ENCODE results near the gene RNF32. TPM values are rescaled to one million over a fixed set of nuclear protein-coding genes. Genes with fewer than 3 reads are reported as not detected.
"Not testable (repeated sequence)": the region's sequence is repeated elsewhere in the genome, so short reads cannot be mapped to it uniquely, and the experiment has no call there.

Gene RNF32
- total RNA-seq, 1 experiment from 2014 or later, result 1.1 TPM

GRCh38 chr7:156609010-156609877 is 31.3 kb upstream of the RNF32 start:
- DNase-seq, result no peak
- Histone ChIP-seq H3K4me3 (ENCODE audit: insufficient read depth, low read depth, low read length) (no peak overlapping the region), H3K27me3 (ENCODE audit: control insufficient read depth, insufficient read depth, low read length) (no peaks in the 10 kb centered on the region), H3K36me3 (replicated peaks; ENCODE audit: control insufficient read depth, insufficient read depth, low read length) (no peaks in the 10 kb centered on the region)

- Histone ChIP-seq H3K4me3 (ENCODE audit: insufficient read depth, low read depth, low read length) (no peak overlapping the region), H3K27me3 (ENCODE audit: control insufficient read depth, insufficient read depth, low read length) (no peaks in the 10 kb centered on the region), H3K36me3 (replicated peaks; ENCODE audit: control insufficient read depth, insufficient read depth, low read length) (no peaks in the 10 kb centered on the region)
- DNase-seq, result no peak
Measured at GRCh38 chr7:156610130-156610529, 30.4 kb upstream of the RNF32 start.

DNA sequence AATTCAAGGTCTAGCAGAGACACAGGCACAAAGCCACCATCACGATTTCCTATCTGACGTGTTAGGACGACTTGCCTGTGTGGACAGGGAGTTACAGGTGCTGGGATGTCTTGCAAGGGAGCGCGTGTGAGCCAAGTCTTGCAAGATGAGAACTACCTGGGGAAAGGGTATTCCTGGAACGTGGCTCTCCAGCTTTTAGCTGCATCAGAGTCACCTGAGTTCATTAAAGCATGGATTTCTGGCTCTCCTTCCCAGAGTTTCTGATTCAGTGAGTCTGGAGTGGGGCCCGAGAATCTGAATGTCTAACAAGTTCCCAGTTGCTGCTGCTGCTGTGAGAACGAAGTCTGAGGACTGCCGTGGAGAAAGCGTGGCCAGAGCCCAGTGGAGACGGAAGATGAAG is 30.0 kb upstream of the RNF32 start:
- Histone ChIP-seq H3K4me3 (ENCODE audit: insufficient read depth, low read depth, low read length) (no peak overlapping the region), H3K36me3 (replicated peaks; ENCODE audit: control insufficient read depth, insufficient read depth, low read length) (no peaks in the 10 kb centered on the region), H3K27me3 (ENCODE audit: control insufficient read depth, insufficient read depth, low read length) (peaks cover under 1% of the 10 kb centered on the region; the same call in 1 of the 2 replicates)
- no peak for DNase-seq

GRCh38 chr7:156611014-156612010 is 29.3 kb upstream of the RNF32 start:
- Histone ChIP-seq H3K36me3 (replicated peaks; ENCODE audit: control insufficient read depth, insufficient read depth, low read length) (no peaks in the 10 kb centered on the region), H3K27me3 (ENCODE audit: control insufficient read depth, insufficient read depth, low read length) (peaks cover 6% of the 10 kb centered on the region; the same call in 1 of the 2 replicates), H3K4me3 (ENCODE audit: insufficient read depth, low read depth, low read length) (no peak overlapping the region)
- no peak for DNase-seq

DNA sequence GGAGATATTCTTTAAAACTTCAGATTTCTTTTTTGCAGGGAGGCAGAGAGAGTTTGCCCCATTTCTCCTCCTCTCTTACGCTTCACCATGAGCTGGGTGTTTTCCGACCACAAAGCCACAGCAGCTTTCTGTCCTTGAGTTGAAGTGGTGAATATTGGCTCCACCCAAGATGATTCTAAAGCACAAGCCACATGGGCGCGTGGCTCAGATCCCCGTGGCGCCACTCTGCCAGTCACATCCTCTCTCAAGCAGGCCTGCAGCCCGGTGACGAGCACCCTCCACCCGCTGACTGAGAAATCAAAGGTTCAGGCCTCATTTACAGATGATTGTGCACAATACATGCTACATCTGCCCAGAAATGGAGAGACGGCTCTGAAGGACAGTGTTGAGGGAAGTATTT is 27.6 kb upstream of the RNF32 start:
- Histone ChIP-seq H3K27me3 (ENCODE audit: control insufficient read depth, insufficient read depth, low read length) (peaks cover 17% of the 10 kb centered on the region), H3K4me3 (ENCODE audit: insufficient read depth, low read depth, low read length) (no peak overlapping the region), H3K36me3 (replicated peaks; ENCODE audit: control insufficient read depth, insufficient read depth, low read length) (no peaks in the 10 kb centered on the region)
- DNase-seq, result no peak

- no peak for DNase-seq
- H3K27me3 ChIP-seq (ENCODE audit: control insufficient read depth, insufficient read depth, low read length), result peaks cover 17% of the 10 kb centered on the region
- no peaks in the 10 kb centered on the region for H3K36me3 ChIP-seq (replicated peaks; ENCODE audit: control insufficient read depth, insufficient read depth, low read length)
- H3K4me3 ChIP-seq (ENCODE audit: insufficient read depth, low read depth, low read length), result no peak overlapping the region
Measured at GRCh38 chr7:156614434-156615264, 25.9 kb upstream of the RNF32 start.

GRCh38 chr7:156616269-156617202 is 24.0 kb upstream of the RNF32 start:
- Histone ChIP-seq H3K4me3 (ENCODE audit: insufficient read depth, low read depth, low read length) (peak overlapping the region; percentile 50), H3K27me3 (ENCODE audit: control insufficient read depth, insufficient read depth, low read length) (peaks cover 17% of the 10 kb centered on the region), H3K36me3 (replicated peaks; ENCODE audit: control insufficient read depth, insufficient read depth, low read length) (no peaks in the 10 kb centered on the region)
- DNase-seq, result peak; percentile 82

DNA sequence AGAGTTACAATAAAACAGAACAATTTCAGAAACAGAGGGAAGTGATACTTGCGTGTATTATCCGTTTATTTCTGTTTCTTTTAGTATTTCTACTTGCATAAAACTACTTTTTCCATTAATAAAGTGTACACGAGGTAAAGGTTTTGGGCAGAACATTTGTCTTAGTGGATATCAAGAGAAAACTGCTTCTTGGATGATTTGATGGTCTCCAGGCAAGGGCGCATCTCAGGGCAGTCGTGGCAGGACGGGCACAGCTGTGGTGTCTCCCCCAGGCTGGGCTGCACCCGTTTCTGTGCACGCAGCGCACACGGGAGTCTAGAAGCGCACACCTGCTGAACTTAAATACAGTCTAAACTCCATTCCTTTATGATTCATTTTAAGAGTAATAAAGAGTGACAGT is 23.4 kb upstream of the RNF32 start:
- DNase-seq, result no peak
- peaks cover 17% of the 10 kb centered on the region for H3K27me3 ChIP-seq (ENCODE audit: control insufficient read depth, insufficient read depth, low read length)
- H3K36me3 ChIP-seq (replicated peaks; ENCODE audit: control insufficient read depth, insufficient read depth, low read length), result no peaks in the 10 kb centered on the region
- peak overlapping the region; percentile 50; the same call in 1 of the 2 replicates for H3K4me3 ChIP-seq (ENCODE audit: insufficient read depth, low read depth, low read length)

- Histone ChIP-seq H3K36me3 (replicated peaks; ENCODE audit: control insufficient read depth, insufficient read depth, low read length) (no peaks in the 10 kb centered on the region), H3K27me3 (ENCODE audit: control insufficient read depth, insufficient read depth, low read length) (peaks cover 17% of the 10 kb centered on the region), H3K4me3 (ENCODE audit: insufficient read depth, low read depth, low read length) (no peak overlapping the region)
- DNase-seq, result peak; percentile 55
Measured at GRCh38 chr7:156618078-156618779, 22.3 kb upstream of the RNF32 start.

- DNase-seq, result peak; percentile 60
- Histone ChIP-seq H3K27me3 (ENCODE audit: control insufficient read depth, insufficient read depth, low read length) (peaks cover 17% of the 10 kb centered on the region), H3K36me3 (replicated peaks; ENCODE audit: control insufficient read depth, insufficient read depth, low read length) (no peaks in the 10 kb centered on the region), H3K4me3 (ENCODE audit: insufficient read depth, low read depth, low read length) (no peak overlapping the region)
Measured at GRCh38 chr7:156618780-156619367, 21.7 kb upstream of the RNF32 start.

DNA sequence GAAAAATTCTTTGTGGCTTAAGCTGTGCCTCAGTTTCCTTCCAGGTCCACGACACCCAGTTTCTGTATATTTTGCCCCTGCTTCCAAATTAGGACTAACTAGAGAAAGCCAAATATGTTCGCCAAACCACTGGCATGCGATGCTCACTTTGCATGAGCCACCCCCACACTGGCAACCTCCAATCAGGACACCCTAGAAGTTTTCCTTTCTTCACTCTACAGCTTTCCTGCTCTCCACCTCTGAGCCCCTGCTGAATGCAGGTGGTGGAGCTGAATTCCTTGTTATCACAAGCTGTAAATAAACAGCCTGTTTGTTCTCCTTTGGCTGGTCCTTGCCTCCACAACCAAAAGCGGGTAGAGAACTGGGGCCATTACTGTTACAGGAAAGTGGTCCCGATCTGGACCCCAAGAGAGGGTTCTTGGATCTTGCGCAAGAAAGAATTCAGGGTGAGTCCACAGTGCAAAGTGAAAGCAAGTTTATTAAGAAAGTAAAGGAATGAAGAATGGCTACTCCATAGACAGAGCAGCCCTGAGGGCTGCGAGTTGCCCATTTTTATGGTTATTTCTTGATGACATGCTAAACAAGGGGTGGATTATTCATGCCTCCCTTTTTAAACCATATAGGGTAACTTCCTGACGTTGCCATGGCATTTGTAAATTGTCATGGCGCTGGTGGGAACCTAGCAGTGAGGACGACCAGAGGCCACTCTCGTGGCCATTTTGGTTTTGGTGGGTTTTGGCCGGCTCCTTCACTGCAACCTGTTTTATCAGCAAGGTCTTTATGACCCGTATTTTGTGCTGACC is 20.9 kb upstream of the RNF32 start:
- peaks cover 17% of the 10 kb centered on the region for H3K27me3 ChIP-seq (ENCODE audit: control insufficient read depth, insufficient read depth, low read length)
- peak; percentile 79 for DNase-seq
- H3K36me3 ChIP-seq (replicated peaks; ENCODE audit: control insufficient read depth, insufficient read depth, low read length); H3K4me3 ChIP-seq (ENCODE audit: insufficient read depth, low read depth, low read length): not testable (repeated sequence)

DNA sequence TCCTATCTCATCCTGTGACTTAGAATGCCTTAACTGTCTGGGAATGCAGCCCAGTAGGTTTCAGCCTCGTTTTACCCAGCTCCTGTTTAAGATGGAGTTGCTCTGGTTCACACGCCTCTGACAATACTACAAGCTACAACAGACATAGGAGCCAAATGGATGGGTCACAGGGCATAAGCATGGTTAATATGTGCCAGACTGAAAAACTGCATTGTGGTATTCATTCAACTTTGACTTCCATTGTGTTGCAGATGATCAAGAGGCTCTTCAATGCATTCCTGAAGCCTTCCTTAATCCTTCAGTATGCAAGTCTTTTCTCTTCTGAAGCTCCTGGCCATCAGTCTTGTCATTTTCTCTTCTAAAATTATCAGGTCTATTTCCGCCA is 20.3 kb upstream of the RNF32 start:
- no peaks in the 10 kb centered on the region for H3K36me3 ChIP-seq (replicated peaks; ENCODE audit: control insufficient read depth, insufficient read depth, low read length)
- no peak for DNase-seq
- H3K27me3 ChIP-seq (ENCODE audit: control insufficient read depth, insufficient read depth, low read length), result peaks cover 17% of the 10 kb centered on the region
- H3K4me3 ChIP-seq (ENCODE audit: insufficient read depth, low read depth, low read length), result no peak overlapping the region
